Activated CD4-positive, alpha-beta T cell treated with anti-CD3 and anti-CD28 coated beads, Interleukin-2, amount 50 U/mL, for 48 hours (primary cell): ENCODE results near the gene ENTPD8.
A peak's percentile ranks its signal among the peaks of the same experiment; 100 is the strongest.
"Not testable (repeated sequence)": the region's sequence is repeated elsewhere in the genome, so short reads cannot be mapped to it uniquely, and the experiment has no call there.

Experiments used
- DNase-seq, 2 experiments: peaks; one replicate each; pipeline ENCODE4 v3.0.0-alpha.2; 2020

ENTPD8 gene

GRCh38 chr9:137475666-137476065 is 34.5 kb upstream of the ENTPD8 start:
- DNase-seq = no peak

- DNase-seq = no peak
Measured at GRCh38 chr9:137474271-137474670, 33.1 kb upstream of the ENTPD8 start.

- DNase-seq = no peak
Measured at GRCh38 chr9:137470785-137471184, 29.6 kb upstream of the ENTPD8 start.

GRCh38 chr9:137467896-137468295 is 26.7 kb upstream of the ENTPD8 start:
- no peak for DNase-seq

GRCh38 chr9:137467161-137467581 is 26.0 kb upstream of the ENTPD8 start:
- DNase-seq = no peak

- DNase-seq = not testable (repeated sequence)
Measured at GRCh38 chr9:137466389-137467085, 25.4 kb upstream of the ENTPD8 start.

- DNase-seq = no peak
Measured at GRCh38 chr9:137465720-137466388, 24.7 kb upstream of the ENTPD8 start.

- no peak for DNase-seq
Measured at GRCh38 chr9:137465000-137465719, 24.0 kb upstream of the ENTPD8 start.

- DNase-seq = no peak
Measured at GRCh38 chr9:137464291-137464999, 23.3 kb upstream of the ENTPD8 start.

GRCh38 chr9:137463931-137464290 is 22.8 kb upstream of the ENTPD8 start:
- no peak for DNase-seq

GRCh38 chr9:137462986-137463930 is 22.1 kb upstream of the ENTPD8 start:
- DNase-seq = no peak

- no peak for DNase-seq
Measured at GRCh38 chr9:137462396-137462985, 21.3 kb upstream of the ENTPD8 start.

GRCh38 chr9:137461663-137462395 is 20.7 kb upstream of the ENTPD8 start:
- DNase-seq = peak; percentile 87 to 89

GRCh38 chr9:137461316-137461662 is 20.1 kb upstream of the ENTPD8 start:
- DNase-seq = no peak

GRCh38 chr9:137460363-137461315 is 19.5 kb upstream of the ENTPD8 start:
- no peak for DNase-seq

GRCh38 chr9:137459601-137460362 is 18.6 kb upstream of the ENTPD8 start:
- DNase-seq = peak in 1 of 2 experiments; percentile 16

- DNase-seq = peak; percentile 93
Measured at GRCh38 chr9:137459152-137459600, 18.0 kb upstream of the ENTPD8 start, which contains the start of gene NSMF. Gene NSMF, minus strand, starts transcription at chr9:137459334. Its CDS starts 232 bp downstream, at chr9:137459102.
